Central memory CD4-positive, alpha-beta T cell (primary cell): ENCODE measurements around the gene SYT1.
"Not testable (repeated sequence)": the region's sequence is repeated elsewhere in the genome, so short reads cannot be mapped to it uniquely, and the experiment has no call there.

Source experiments
- DNase-seq: peaks from one replicate; pipeline ENCODE4 v3.0.0; 2022
- total RNA-seq, 3 experiments: gene quantifications; one replicate each; lab custom pipeline; 2026; lab: John Stamatoyannopoulos, UW

Gene SYT1
- 0 reads per million in 3 experiments for total RNA-seq

DNA sequence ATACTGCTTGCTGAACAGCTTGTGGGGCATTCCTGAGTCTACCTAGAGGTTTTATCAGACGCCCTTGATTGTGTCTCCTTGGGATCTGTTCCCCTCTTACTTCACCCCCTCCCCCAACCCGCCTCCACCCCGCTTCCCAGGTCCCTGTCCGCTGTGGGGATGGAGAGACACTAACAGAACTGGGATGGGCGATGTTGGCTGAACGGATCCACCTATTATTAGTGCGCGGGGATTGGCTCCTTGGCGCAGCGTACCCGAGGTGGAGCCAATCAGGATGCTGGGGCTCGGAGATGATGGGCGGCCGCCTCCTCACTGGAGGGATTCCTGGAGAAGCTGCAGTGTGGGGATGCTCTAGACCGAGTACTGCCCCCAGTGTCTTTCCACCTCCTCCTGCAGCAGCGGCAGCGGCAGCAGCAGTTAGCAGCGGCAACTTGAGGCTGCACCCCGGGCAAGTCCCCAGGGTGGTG, at the start of gene SYT1:
TSS of gene SYT1 (plus strand) at position 372 of the 467 bp plus-strand sequence.
- no peak for DNase-seq

GRCh38 chr12:78818487-78818886, 46.1 kb upstream of the SYT1 start:
- DNase-seq = no peak

DNA sequence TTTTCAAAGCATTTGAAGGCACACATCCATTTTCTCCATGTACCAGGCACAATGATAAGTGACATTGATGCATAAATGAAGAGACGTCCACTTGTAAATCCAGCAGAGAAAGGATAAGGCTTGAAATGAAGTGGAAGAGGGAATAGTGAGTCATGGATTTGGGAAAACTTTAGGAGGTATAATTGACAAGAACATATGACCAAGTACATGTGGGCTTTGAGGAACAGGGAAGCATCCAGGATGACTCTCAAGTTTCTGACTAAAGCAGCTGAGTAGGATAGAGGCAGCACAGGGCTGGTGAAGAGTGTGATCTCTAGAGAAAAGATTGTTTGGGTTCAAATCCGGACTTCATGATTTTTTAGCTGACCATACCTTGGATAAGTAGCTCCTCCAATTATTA, 43.6 kb upstream of the SYT1 start:
- no peak for DNase-seq

- no peak for DNase-seq
Observed at GRCh38 chr12:78824918-78825317, 39.7 kb upstream of the SYT1 start.

DNA sequence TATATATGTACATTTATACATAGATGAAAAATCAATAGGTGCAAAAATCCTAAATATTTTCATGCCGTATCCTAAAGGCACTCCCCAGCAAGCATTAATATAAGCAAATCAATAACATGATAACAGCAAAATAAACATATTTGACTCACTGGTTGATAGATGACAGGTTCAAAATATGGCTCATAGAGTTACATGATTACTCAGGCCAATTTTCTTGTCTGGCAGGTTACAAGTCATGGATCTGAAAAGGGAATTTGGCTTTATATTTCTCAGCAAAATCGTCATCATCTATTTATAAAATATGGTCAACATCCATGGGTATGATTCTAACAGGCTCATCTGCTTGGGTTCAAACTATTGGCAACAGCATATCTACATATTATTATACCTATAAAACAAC, 34.9 kb upstream of the SYT1 start:
- no peak for DNase-seq

GRCh38 chr12:78835493-78835892, 29.1 kb upstream of the SYT1 start:
- no peak for DNase-seq

DNA sequence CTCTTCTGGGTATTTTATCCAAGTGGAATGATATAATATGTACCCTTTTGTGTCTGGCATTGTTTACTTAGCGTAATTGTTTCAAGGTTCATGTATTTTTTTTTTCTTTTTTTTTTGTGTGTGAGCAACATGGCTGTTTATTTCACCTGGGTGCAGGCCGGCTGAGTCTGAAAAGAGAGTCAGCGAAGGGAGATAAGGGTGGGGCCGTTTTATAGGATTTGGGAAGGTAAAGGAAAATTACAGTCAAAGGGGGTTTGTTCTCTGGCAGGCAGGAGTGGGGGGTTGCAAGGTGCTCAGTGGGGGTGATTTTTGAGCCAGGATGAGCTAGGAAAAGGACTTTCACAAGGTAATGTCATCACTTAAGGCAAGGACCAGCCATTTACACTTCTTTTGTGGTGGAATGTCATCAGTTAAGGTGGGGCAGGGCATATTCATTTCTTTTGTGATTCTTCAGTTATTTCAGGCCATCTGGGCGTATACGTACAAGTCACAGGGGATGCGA, 24.0 kb upstream of the SYT1 start:
- not testable (repeated sequence) for DNase-seq

DNA sequence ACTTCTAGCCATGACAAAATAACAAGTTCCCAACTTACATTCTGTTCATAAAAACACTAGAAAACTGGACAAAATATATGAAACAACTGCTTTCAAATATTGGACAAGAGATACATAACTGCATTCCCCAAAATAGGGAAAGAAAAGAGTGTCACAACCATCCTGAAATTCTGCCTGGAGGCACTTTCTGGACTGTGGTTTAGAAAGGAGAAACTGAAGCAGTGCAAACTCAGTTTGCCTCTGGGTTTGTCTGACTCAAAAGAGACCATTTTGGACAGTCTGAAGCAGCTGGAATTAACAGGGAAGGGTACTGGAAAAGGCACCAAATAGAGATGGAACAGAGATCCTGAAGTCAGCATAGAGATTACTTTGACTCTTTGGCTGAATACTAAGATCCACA, 11.3 kb upstream of the SYT1 start:
- DNase-seq = no peak

DNA sequence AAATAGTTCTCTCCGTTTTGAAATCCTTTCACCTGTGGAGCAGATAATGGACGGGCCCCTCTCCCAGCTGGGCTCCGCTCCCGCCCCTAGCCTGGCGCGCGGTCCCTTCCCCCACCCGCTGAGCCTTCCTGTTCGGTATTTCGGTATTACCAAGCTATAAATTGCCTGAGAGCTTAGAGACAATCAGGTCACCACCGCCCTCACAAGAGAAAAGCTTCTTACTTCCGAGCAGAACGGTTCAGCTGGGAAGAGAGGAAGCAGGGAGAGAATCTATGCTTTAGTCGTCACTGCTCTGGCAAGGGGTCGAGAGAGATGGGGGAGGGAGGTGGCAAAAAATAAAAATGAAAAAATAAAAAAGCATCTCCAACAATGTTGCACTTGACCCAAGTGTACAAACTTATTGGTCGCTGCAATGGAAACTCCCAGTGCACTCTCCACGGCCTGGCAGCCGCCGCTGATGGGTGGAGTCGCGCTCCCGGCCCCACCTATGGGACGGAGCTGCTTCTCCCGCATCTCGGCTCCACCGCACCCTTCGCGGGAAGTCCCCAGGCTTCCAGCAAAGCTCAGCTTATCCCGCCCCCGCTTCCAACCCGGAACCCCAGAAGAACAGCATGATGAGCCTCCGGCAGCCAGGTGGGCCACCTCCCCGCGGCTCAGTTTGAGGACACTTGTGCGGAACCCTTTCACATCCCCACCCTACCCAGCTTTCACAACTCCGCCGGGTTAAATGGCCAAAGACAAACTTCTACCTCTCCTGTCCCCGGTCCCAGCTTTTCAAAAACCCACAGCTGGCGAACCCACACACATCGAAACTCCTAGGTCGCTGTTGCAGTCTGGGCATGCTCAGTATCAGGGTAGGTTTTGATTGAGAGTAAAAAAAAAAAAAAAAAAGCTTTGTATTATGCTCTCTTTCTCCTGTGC, 832 bp upstream of the SYT1 start:
- DNase-seq = no peak

- no peak for DNase-seq
Observed at GRCh38 chr12:78864870-78865463, 393 bp downstream of the SYT1 start.

DNA sequence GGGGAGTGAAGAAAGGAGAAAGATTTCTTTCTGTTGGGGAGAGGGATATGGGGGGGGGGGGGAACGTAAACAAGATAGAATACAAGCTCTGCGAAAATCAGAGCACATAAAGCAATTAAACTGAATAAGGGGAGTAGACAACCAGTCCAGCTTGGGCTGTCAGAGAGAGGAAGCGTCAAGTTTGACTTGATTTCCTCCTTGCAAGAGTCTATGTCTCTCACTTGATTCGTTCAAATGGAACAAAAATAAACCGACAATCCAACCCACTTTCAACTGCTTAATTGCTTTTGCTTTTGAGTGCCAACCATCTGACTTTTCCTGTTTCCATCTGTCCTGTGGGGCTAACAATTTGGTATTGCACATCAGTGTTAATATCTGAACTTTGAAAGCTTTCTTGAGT, 942 bp downstream of the SYT1 start:
- no peak for DNase-seq

- DNase-seq = no peak
Observed at GRCh38 chr12:78866518-78866917, 1.9 kb downstream of the SYT1 start.

DNA sequence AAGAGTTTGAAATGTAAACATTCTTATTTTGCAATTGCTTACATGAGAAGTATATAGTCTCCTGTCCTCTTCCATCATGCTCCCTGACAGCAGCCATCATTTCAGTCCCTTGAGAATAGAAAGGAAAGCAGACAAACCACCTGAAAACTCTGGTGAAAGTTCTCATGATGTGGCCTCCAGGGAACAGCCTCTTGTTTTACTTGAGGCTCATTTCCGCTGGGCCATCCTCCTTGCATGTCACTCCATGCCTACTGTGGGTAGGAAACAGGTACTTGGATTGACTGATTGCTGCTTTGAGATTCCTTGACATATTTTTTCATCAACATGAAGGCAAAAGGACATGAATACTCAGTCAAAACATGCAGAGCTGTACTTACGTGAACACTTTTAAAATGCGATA, 6.0 kb downstream of the SYT1 start:
- DNase-seq = no peak

DNA sequence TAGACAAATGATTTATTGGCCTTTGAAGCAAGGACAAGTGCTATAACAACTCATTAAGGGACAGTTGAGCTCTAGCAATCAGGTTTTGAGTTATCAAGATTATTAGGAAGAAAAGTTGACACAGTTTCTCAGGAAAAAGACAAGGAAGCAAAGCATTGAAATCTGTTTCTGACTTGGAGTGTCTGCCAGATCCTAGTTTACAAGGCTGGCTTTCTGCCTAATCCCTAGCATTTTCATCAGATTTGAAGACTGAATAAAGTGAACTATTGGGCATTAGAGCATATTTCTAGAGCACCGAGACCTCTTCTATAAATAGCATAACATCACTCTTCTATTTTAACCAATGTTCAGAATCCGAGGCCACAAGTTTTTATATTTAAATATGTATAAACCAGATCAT, 7.0 kb downstream of the SYT1 start:
- DNase-seq = no peak

- no peak for DNase-seq
Observed at GRCh38 chr12:78878459-78878858, 13.9 kb downstream of the SYT1 start.

GRCh38 chr12:78878866-78879265, 14.3 kb downstream of the SYT1 start:
- DNase-seq = no peak

DNA sequence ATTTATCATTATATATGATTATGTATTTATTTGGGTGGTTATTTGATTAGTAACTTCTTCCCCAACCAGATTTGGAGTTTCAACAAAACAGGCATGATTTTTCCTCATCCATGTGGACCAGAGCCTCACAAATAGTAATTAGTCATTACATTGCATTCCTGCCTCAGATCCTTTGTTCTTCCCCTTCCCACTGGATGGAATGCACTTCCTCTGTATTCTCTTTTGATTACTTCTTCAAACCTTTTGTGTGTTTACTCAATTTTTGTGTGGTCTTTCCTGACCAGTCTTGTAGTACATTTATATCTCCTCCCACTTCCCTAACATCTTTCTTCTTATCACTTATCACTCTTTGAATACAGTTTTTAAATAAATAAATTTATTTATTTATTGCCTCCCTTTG, 15.5 kb downstream of the SYT1 start:
- DNase-seq = no peak

GRCh38 chr12:78881685-78882084, 17.1 kb downstream of the SYT1 start:
- no peak for DNase-seq

DNA sequence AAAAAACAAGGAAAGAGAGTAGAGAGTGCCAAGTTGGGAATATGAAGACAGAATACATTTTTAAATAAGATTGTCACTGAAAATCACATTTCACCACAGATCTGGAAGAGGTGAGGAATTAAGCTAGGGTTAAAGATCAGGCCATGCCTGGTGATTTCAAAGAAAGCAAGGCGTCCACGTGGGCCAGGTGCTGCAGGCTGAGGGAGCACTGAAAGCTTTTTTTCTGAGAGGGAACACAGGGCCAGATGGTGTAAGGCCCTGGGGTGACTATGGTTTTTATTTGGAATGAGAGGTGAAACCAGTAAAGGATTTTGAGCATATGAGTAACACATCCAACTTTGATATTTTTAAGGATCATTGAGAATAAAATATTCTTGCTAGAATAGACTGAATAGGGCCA, 20.9 kb downstream of the SYT1 start:
- DNase-seq = no peak

DNA sequence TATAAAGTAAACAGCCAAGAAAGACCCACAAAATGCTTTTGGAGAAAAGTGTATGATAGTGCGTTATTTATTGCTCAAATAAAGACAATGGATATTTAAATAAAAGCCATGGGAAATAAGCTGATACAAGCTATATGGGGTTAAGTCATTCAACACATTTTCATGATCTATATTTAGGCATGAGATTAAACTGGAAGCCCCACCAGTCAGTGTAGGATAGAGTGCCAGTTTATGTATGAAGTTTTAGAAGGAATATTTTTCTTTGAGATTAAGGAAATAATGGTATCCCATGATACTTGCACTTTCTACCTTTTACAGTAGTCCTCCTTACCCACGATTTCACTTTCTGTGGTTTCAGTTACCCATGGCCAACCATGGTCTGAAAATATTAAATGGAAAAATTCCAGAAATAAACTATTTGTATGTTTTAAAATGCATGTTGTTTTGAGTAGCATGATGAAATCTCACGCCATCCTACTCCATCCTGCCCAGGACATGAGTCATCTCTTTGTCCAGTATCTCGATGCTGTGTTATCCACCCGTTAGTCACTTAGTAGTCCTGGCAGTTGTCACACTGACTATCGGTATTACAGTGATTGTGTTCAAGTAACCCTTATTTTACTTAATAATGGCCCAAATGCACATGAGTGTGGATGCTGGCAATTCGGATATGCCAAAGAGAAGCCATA, 22.3 kb downstream of the SYT1 start:
- DNase-seq = no peak

DNA sequence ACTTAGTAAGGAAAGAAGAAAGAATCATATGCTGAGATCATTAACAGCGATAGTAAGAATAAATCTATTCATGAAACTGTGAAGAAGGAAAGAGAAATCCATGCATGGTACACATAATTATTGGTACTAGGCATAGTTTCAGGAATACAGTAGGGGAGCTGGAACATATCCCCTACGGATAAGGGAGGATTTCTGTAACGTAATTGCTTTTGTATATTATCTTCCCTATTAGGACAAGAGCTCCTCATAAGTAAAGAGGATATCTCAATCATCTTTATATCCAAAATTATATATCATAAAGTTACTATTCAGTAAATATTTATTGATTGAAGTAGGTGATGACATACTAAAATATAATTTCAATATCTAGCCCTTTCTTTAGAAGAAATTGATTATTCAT, 22.9 kb downstream of the SYT1 start:
- DNase-seq = no peak

GRCh38 chr12:78888568-78888967, 24.0 kb downstream of the SYT1 start:
- DNase-seq = no peak

DNA sequence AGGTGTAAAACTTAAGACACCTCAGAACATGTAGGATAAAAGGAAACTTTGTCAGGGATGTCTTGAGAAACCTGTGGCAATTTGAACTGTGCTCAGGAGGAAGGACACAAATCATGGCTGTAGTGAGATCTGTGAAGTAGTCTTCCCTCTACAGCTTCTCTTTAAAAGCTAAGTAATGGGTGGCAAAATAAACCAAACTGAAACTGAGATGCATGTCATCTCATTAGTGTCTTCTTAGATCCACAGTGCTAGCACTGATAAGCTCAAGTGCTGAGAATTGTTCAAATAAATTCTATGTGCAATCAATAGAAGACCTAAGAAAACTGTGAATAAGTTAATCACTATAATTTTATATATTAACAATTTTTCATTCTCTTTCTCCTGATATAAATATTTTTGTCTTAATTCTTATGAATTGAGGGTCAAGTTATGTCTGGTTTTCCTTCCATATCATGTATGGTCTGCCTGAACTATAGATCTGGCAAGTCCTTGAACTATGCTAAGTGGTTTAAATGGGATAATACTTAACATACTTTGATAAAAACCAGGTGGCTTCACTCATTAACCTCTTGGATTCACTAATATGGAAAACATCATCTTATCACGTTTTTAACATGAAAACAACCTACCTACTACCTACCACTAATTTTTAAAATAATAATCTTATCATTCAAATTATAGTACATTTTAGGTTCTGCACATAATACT, 27.2 kb downstream of the SYT1 start:
- DNase-seq = no peak
